Spleen (tissue), 11 donors: ENCODE data around the gene LGALS9. TPM values are rescaled to one million over a fixed set of nuclear protein-coding genes. Genes with fewer than 3 reads are reported as not detected.
A peak's percentile ranks its signal among the peaks of the same experiment; 100 is the strongest.

ENCODE experiments used
- DNase-seq: peaks from one replicate; pipeline ENCODE4 v3.0.0-alpha.2; 2020
- H3K27ac ChIP-seq, 8 donors: fragments of 200-600 bp; sonication (generic) in 7 of 8; 1 replicate in 4 of 8; 2 replicates in 4 of 8; pipeline versions ENCODE4 v1.5.0 to v1.8.0; 2016 to 2021; ENCODE audit warnings: inconsistent platforms in 4 of 8, mild to moderate bottlenecking in 4 of 8, moderate library complexity in 1 of 8
- H3K27me3 ChIP-seq, 7 donors: fragments of 200-600 bp; sonication (generic) in 6 of 7; replicated peaks in 1 of 7; 1 replicate in 4 of 7; 2 replicates in 3 of 7; pipeline versions ENCODE4 v1.5.0 to v1.8.0; 2016 to 2021; ENCODE audit warnings: inconsistent platforms in 3 of 7, mild to moderate bottlenecking in 1 of 7
- H3K36me3 ChIP-seq, 6 donors: fragments of 200-600 bp; sonication (generic) in 5 of 6; 1 replicate in 4 of 6; 2 replicates in 2 of 6; pipeline versions ENCODE4 v1.5.0 to v1.8.0; 2016 to 2021; ENCODE audit warnings: inconsistent platforms in 2 of 6
- H3K4me1 ChIP-seq, 6 donors: fragments of 200-600 bp; sonication (generic) in 5 of 6; 1 replicate in 3 of 6; 2 replicates in 3 of 6; pipeline versions ENCODE4 v1.5.0 to v1.8.0; 2016 to 2021; ENCODE audit warnings: inconsistent platforms in 3 of 6
- H3K4me3 ChIP-seq, 8 donors: fragments of 200-600 bp; sonication (generic) in 7 of 8; 1 replicate in 4 of 8; 2 replicates in 4 of 8; pipeline versions ENCODE4 v1.5.0 to v1.8.0; 2016 to 2021; ENCODE audit warnings: inconsistent platforms in 4 of 8, mild to moderate bottlenecking in 4 of 8, moderate library complexity in 2 of 8
- H3K9me3 ChIP-seq, 8 donors: fragments of 200-600 bp; sonication (generic) in 7 of 8; 1 replicate in 4 of 8; 2 replicates in 4 of 8; pipeline versions ENCODE4 v1.5.0 to v1.8.0; 2016 to 2021; ENCODE audit warnings: inconsistent platforms in 4 of 8
- CTCF ChIP-seq, 11 experiments: fragments of 200-600 bp in 7 of 11; fragments of 450-650 bp in 4 of 11; sonication (generic) in 4 of 11; IDR thresholded peaks in 8 of 11; conservative IDR thresholded peaks in 3 of 11; 1 replicate in 7 of 11; 2 replicates in 4 of 11; pipeline versions ENCODE4 v1.4.0 to v1.8.0; 2016 to 2021; ENCODE audit warnings: antibody characterized with exemption in 11 of 11, inconsistent platforms in 4 of 11, mild to moderate bottlenecking in 1 of 11
- POLR2A ChIP-seq, 3 donors: fragments of 450-650 bp; IDR thresholded peaks; one replicate each; pipeline ENCODE4 v1.5.1; 2017; ENCODE audit warnings: antibody characterized with exemption in 3 of 3, mild to moderate bottlenecking in 1 of 3
- POLR2AphosphoS5 ChIP-seq, 3 donors: sonication (generic); formaldehyde crosslinking; IDR thresholded peaks; one replicate each; pipeline ENCODE4 v1.5.1; 2017; ENCODE audit warnings: antibody characterized with exemption in 3 of 3
- WGBS, 5 donors: extraction: QIAGEN DNeasy Blood & Tissue Kit in 3 of 5; methylation state at CpG; one replicate each; pipeline versions ENCODE4 v1.1.5 to v1.1.7; 2013 to 2018; 5-methylcytosine and 5-hydroxymethylcytosine counted together
- intact Hi-C: fragments of 100-400 bp; cut with DNase I; formaldehyde crosslinking; loops from one replicate; pipeline ENCODE4 v1.15.0; 2023; ENCODE audit warnings: low total_unique reads
- polyA plus RNA-seq, 3 donors: library from polyadenylated mRNA; stranded (reverse); fragments of 200-250 nt; gene quantifications; one replicate each; pipeline ENCODE4 v1.2.1, GENCODE V29; 2013
- total RNA-seq, 7 donors: library from RNA; depleted of rRNA in 3 of 7; stranded (reverse); fragments of >200 nt in 3 of 7; fragmentation: NEBNext Ultra II Directional in 4 of 7; extraction: Animal tissue kit (Norgen Biotek cat#: 25700) in 4 of 7; gene quantifications; one replicate each; pipeline versions ENCODE4 v1.1.0 to v1.2.1, GENCODE V29; 2016 to 2021
- donor health status: healthy with polysubstance abuse.
- donor health status: DM: no; HTN: no; CAD: no; lungs with moderate emphysema.
- donor health status: DM: no; HTN: no; CAD: no.
- donor health status: Bipolar disorder and iron deficiency.
- donor health status: healthy.
- donor health status: DM: no; HTN: no; CAD: no.
- donor health status: DM: yes; HTN: yes; CAD: no.

The LGALS9 gene
- total and polyA plus RNA-seq, 10 donors = 162 to 309 (median 209) TPM

- H3K27ac ChIP-seq = no peak overlapping the region
- H3K36me3 ChIP-seq = peaks cover 0 to 70% (median 47%) of the 10 kb centered on the region in 6 donors
- no peak for DNase-seq
- H3K4me1 ChIP-seq = peaks cover 0 to 38% (median 23%) of the 10 kb centered on the region in 6 donors
- TF ChIP-seq POLR2A (IDR thresholded peaks at IDR 0.05) (no peak), CTCF (IDR thresholded peaks at IDR 0.05 in 8 of 11, conservative IDR thresholded peaks at IDR 0.05 in 3 of 11) (peak in 3 of 11 experiments; percentile 4 to 60 (median 26)), POLR2AphosphoS5 (IDR thresholded peaks at IDR 0.05) (no peak)
- WGBS, 5 donors = 68 to 79% (median 74%) methylated on average over 2 of the region's 2 CpGs
- H3K27me3 ChIP-seq = no peaks in the 10 kb centered on the region
- intact Hi-C loops = loop anchor here (2.0 to 5.0 kb wide), 3 partner anchors 49 to 365 kb away; no protein-coding TSS in a partner anchor
- no peak overlapping the region for H3K4me3 ChIP-seq
- no peaks in the 10 kb centered on the region for H3K9me3 ChIP-seq
These were observed 29.0 kb upstream of the LGALS9 start for GRCh38 chr17:27601975-27602302.

- Histone ChIP-seq H3K4me1 (peaks cover 0 to 38% (median 23%) of the 10 kb centered on the region in 6 donors), H3K4me3 (no peak overlapping the region), H3K27ac (peak overlapping the region in 3 of 8 donors; percentile 39 to 47 (median 40)), H3K36me3 (peaks cover 0 to 70% (median 48%) of the 10 kb centered on the region in 6 donors), H3K27me3 (no peaks in the 10 kb centered on the region), H3K9me3 (no peaks in the 10 kb centered on the region)
- WGBS, 5 donors = 27 to 41% (median 30%) methylated on average over 13 to 15 of the region's 15 CpGs
- DNase-seq = peak; percentile 91
- TF ChIP-seq POLR2AphosphoS5 (IDR thresholded peaks at IDR 0.05) (no peak), POLR2A (IDR thresholded peaks at IDR 0.05) (no peak), CTCF (IDR thresholded peaks at IDR 0.05 in 8 of 11, conservative IDR thresholded peaks at IDR 0.05 in 3 of 11) (peak; percentile 66 to 96 (median 91))
- intact Hi-C loops = loop anchor here (2.0 to 5.0 kb wide), 3 partner anchors 48 to 366 kb away; no protein-coding TSS in a partner anchor
These were observed 28.1 kb upstream of the LGALS9 start for GRCh38 chr17:27602721-27603420.

- no peaks in the 10 kb centered on the region for H3K9me3 ChIP-seq
- H3K27me3 ChIP-seq = no peaks in the 10 kb centered on the region
- H3K4me3 ChIP-seq = no peak overlapping the region
- TF ChIP-seq POLR2A (IDR thresholded peaks at IDR 0.05) (no peak), CTCF (IDR thresholded peaks at IDR 0.05 in 8 of 11, conservative IDR thresholded peaks at IDR 0.05 in 3 of 11) (peak in 1 of 11 experiments; percentile 12)
- H3K36me3 ChIP-seq = peaks cover 0 to 70% (median 48%) of the 10 kb centered on the region in 6 donors
- H3K4me1 ChIP-seq = peaks cover 0 to 38% (median 23%) of the 10 kb centered on the region in 6 donors
- intact Hi-C loops = loop anchor here (2.0 to 5.0 kb wide), 3 partner anchors 47 to 366 kb away; no protein-coding TSS in a partner anchor
- 75 to 87% (median 81%) methylated on average over 2 of the region's 2 CpGs for whole genome bisulfite sequencing, 5 donors
- DNase-seq = no peak
- H3K27ac ChIP-seq = peak overlapping the region in 2 of 8 donors; percentile 40 to 47
These were observed 27.6 kb upstream of the LGALS9 start for GRCh38 chr17:27603421-27603770.
